ENCODE measurements around the gene NR3C2. TPM values are rescaled to one million over a fixed set of nuclear protein-coding genes. Genes with fewer than 3 reads are reported as not detected.
"Not testable (repeated sequence)": the region's sequence is repeated elsewhere in the genome, so short reads cannot be mapped to it uniquely, and the experiment has no call there.

The NR3C2 gene
- total RNA-seq, 1 experiment from 2014 or later: 1.6 TPM

DNA sequence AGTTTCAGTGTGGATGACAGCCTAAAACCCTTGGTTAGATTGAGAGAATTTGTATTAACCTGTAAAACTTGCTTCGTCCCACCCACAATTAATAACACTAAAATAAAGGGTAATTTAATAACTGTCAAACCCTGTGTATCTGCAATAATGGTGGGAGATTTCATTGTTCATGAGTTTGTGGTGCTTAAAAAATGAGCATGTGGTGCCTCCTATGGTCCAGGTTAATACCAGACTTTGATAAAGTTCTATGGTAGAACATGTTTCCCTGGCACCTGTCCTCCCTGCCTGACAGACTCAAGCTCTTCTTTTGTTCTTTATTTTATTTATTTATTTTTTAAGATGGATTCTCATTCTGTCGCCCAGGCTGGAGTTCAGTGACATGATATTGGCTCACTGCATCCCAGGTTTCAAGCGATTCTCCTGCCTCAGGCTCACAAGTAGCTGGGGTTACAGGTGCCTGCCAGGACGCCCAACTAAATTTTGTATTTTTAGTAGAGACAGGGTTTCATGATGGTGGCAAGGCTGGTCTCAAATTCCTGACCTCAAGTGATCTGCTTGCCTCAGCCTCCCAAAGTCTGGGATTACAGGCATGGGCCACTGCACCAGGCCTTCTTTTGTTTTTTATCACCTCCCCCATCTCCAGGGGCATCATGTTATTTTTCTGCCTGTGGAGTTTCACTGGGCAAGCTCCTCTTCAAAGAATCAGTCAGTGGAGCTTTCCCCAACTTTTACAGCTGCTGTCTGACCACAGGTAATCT, 289.2 kb downstream of the NR3C2 start:
- no peaks in the 10 kb centered on the region for H3K79me2 ChIP-seq (ENCODE audit: low read length)
- H3K27me3 ChIP-seq (ENCODE audit: low read length): peaks cover 3% of the 10 kb centered on the region; the same call in 1 of the 2 replicates
- H3K9me2 ChIP-seq (replicated peaks; ENCODE audit: insufficient read depth, low read length): no peaks in the 10 kb centered on the region
- no peak overlapping the region for H3K9ac ChIP-seq (ENCODE audit: low read length)
- H3K4me2 ChIP-seq (ENCODE audit: low read depth, low read length, poor library complexity, severe bottlenecking): no peak overlapping the region
- H3K27ac ChIP-seq (ENCODE audit: low read length): no peak overlapping the region
- no peaks in the 10 kb centered on the region for H4K20me1 ChIP-seq (ENCODE audit: insufficient read depth, low read depth, low read length)
- no peaks in the 10 kb centered on the region for H3K9me3 ChIP-seq (ENCODE audit: low read length)
- no peak overlapping the region for H2AFZ ChIP-seq (ENCODE audit: low read length)
- H3K36me3 ChIP-seq (ENCODE audit: insufficient read depth, low read length): no peaks in the 10 kb centered on the region
- no peak overlapping the region for H3K4me3 ChIP-seq (ENCODE audit: low read length)
- peak; percentile 65 for DNase-seq
- H3K4me1 ChIP-seq (ENCODE audit: low read length): peaks cover 13% of the 10 kb centered on the region

GRCh38 chr4:148151806-148152205, 290.4 kb downstream of the NR3C2 start:
- Histone ChIP-seq H3K9me2 (replicated peaks; ENCODE audit: insufficient read depth, low read length) (no peaks in the 10 kb centered on the region), H3K79me2 (ENCODE audit: low read length) (no peaks in the 10 kb centered on the region), H3K4me3 (ENCODE audit: low read length) (no peak overlapping the region), H3K9ac (ENCODE audit: low read length) (no peak overlapping the region), H4K20me1 (ENCODE audit: insufficient read depth, low read depth, low read length) (no peaks in the 10 kb centered on the region), H2AFZ (ENCODE audit: low read length) (no peak overlapping the region), H3K36me3 (ENCODE audit: insufficient read depth, low read length) (no peaks in the 10 kb centered on the region), H3K4me2 (ENCODE audit: low read depth, low read length, poor library complexity, severe bottlenecking) (no peak overlapping the region), H3K27me3 (ENCODE audit: low read length) (peaks cover 3% of the 10 kb centered on the region; the same call in 1 of the 2 replicates), H3K9me3 (ENCODE audit: low read length) (no peaks in the 10 kb centered on the region), H3K27ac (ENCODE audit: low read length) (no peak overlapping the region), H3K4me1 (ENCODE audit: low read length) (peaks cover 13% of the 10 kb centered on the region)
- no peak for DNase-seq

DNA sequence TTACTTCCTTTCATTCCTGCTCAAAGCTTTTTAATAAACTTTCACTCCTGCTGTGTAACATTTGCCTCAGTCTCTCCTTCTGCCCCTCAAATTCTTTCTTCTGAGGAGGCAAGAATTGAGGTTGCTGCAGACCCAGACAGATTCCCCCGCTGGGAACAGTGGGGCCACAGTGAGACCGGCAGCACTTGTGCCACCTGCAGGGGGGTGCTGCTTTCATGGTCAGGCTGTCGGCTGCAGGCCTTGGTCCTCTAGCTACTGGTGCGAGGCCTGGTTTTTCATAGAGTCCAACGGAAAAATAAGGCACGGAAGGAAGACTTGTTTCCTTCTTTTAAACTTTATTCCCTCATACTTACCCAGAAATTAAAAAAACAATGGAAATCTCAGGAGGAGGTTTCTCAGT, 296.7 kb downstream of the NR3C2 start:
- H4K20me1 ChIP-seq (ENCODE audit: insufficient read depth, low read depth, low read length): no peaks in the 10 kb centered on the region
- H3K36me3 ChIP-seq (ENCODE audit: insufficient read depth, low read length): no peaks in the 10 kb centered on the region
- H3K9ac ChIP-seq (ENCODE audit: low read length): no peak overlapping the region
- peaks cover 12% of the 10 kb centered on the region for H3K4me1 ChIP-seq (ENCODE audit: low read length)
- H3K27me3 ChIP-seq (ENCODE audit: low read length): peaks cover 3% of the 10 kb centered on the region
- no peaks in the 10 kb centered on the region for H3K9me2 ChIP-seq (replicated peaks; ENCODE audit: insufficient read depth, low read length)
- no peak overlapping the region for H3K4me3 ChIP-seq (ENCODE audit: low read length)
- no peak for DNase-seq
- H2AFZ ChIP-seq (ENCODE audit: low read length): no peak overlapping the region
- no peaks in the 10 kb centered on the region for H3K79me2 ChIP-seq (ENCODE audit: low read length)
- H3K9me3 ChIP-seq (ENCODE audit: low read length): no peaks in the 10 kb centered on the region
- H3K27ac ChIP-seq (ENCODE audit: low read length): no peak overlapping the region
- H3K4me2 ChIP-seq (ENCODE audit: low read depth, low read length, poor library complexity, severe bottlenecking): no peak overlapping the region

DNA sequence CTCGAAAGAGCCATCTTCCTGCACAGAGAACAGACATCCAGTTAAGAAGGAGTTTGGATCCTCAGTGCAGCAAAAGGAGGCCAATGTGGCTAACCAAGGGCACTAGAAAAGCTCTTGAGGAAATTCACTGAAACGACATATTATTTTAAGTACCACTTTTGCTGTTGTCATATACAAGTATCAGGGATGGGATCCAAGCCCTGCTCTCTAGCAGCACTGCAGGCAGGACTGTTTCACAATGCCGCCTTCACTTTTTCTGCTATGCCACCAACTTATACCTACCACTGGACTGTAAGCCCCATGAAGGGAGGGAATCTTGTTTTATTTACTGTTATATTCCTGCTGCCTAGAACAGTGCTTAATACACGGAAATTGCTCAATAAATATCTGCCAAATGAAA, 299.0 kb downstream of the NR3C2 start:
- Histone ChIP-seq H3K27ac (ENCODE audit: low read length) (no peak overlapping the region), H3K9ac (ENCODE audit: low read length) (no peak overlapping the region), H3K4me1 (ENCODE audit: low read length) (no peaks in the 10 kb centered on the region), H3K4me3 (ENCODE audit: low read length) (no peak overlapping the region), H3K27me3 (ENCODE audit: low read length) (no peaks in the 10 kb centered on the region; the same call in 1 of the 2 replicates), H4K20me1 (ENCODE audit: insufficient read depth, low read depth, low read length) (no peaks in the 10 kb centered on the region), H2AFZ (ENCODE audit: low read length) (no peak overlapping the region), H3K9me3 (ENCODE audit: low read length) (no peaks in the 10 kb centered on the region), H3K4me2 (ENCODE audit: low read depth, low read length, poor library complexity, severe bottlenecking) (no peak overlapping the region), H3K9me2 (replicated peaks; ENCODE audit: insufficient read depth, low read length) (no peaks in the 10 kb centered on the region), H3K36me3 (ENCODE audit: insufficient read depth, low read length) (no peaks in the 10 kb centered on the region), H3K79me2 (ENCODE audit: low read length) (no peaks in the 10 kb centered on the region)
- DNase-seq: no peak

GRCh38 chr4:148141501-148141900, 300.7 kb downstream of the NR3C2 start:
- no peaks in the 10 kb centered on the region for H4K20me1 ChIP-seq (ENCODE audit: insufficient read depth, low read depth, low read length)
- H3K9me3 ChIP-seq (ENCODE audit: low read length): no peaks in the 10 kb centered on the region
- no peaks in the 10 kb centered on the region for H3K4me1 ChIP-seq (ENCODE audit: low read length)
- H3K4me2 ChIP-seq (ENCODE audit: low read depth, low read length, poor library complexity, severe bottlenecking): no peak overlapping the region
- no peak overlapping the region for H3K27ac ChIP-seq (ENCODE audit: low read length)
- H2AFZ ChIP-seq (ENCODE audit: low read length): no peak overlapping the region
- H3K9me2 ChIP-seq (replicated peaks; ENCODE audit: insufficient read depth, low read length): no peaks in the 10 kb centered on the region
- no peak for DNase-seq
- H3K27me3 ChIP-seq (ENCODE audit: low read length): no peaks in the 10 kb centered on the region; the same call in 1 of the 2 replicates
- no peak overlapping the region for H3K4me3 ChIP-seq (ENCODE audit: low read length)
- H3K36me3 ChIP-seq (ENCODE audit: insufficient read depth, low read length): no peaks in the 10 kb centered on the region
- no peak overlapping the region for H3K9ac ChIP-seq (ENCODE audit: low read length)
- no peaks in the 10 kb centered on the region for H3K79me2 ChIP-seq (ENCODE audit: low read length)

GRCh38 chr4:148126825-148127224, 315.4 kb downstream of the NR3C2 start:
- Histone ChIP-seq H3K4me1 (ENCODE audit: low read length) (no peaks in the 10 kb centered on the region), H3K27ac (ENCODE audit: low read length) (no peak overlapping the region), H3K9me2 (replicated peaks; ENCODE audit: insufficient read depth, low read length) (no peaks in the 10 kb centered on the region), H4K20me1 (ENCODE audit: insufficient read depth, low read depth, low read length) (no peaks in the 10 kb centered on the region), H3K9ac (ENCODE audit: low read length) (no peak overlapping the region), H3K9me3 (ENCODE audit: low read length) (no peaks in the 10 kb centered on the region), H3K79me2 (ENCODE audit: low read length) (no peaks in the 10 kb centered on the region), H3K27me3 (ENCODE audit: low read length) (no peaks in the 10 kb centered on the region; the same call in 1 of the 2 replicates), H2AFZ (ENCODE audit: low read length) (no peak overlapping the region), H3K36me3 (ENCODE audit: insufficient read depth, low read length) (no peaks in the 10 kb centered on the region), H3K4me2 (ENCODE audit: low read depth, low read length, poor library complexity, severe bottlenecking) (no peak overlapping the region), H3K4me3 (ENCODE audit: low read length) (no peak overlapping the region)
- no peak for DNase-seq

DNA sequence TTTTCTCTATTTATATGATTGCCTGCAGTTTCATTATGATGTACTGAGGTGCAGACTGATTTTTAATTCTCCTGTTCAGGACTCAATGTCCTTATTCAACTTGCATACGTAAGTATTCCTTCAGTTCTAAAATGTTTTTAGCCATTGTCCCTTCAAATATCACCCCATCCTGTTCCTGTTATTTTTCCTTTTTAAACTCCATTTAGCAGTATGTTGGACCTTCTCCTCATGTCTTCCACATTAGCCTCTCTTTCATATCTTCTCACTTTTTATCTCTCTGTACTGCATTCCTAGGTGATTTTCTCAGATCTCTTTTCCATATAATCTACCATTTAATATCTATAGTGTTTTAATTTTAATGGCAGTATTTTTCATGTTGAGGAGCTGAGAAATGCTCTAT, 317.7 kb downstream of the NR3C2 start:
- H3K4me2 ChIP-seq (ENCODE audit: low read depth, low read length, poor library complexity, severe bottlenecking): no peak overlapping the region
- no peak overlapping the region for H3K27ac ChIP-seq (ENCODE audit: low read length)
- no peaks in the 10 kb centered on the region for H3K36me3 ChIP-seq (ENCODE audit: insufficient read depth, low read length)
- no peaks in the 10 kb centered on the region for H3K4me1 ChIP-seq (ENCODE audit: low read length)
- H3K79me2 ChIP-seq (ENCODE audit: low read length): no peaks in the 10 kb centered on the region
- H3K9me2 ChIP-seq (replicated peaks; ENCODE audit: insufficient read depth, low read length): no peaks in the 10 kb centered on the region
- no peak overlapping the region for H3K9ac ChIP-seq (ENCODE audit: low read length)
- DNase-seq: no peak
- H4K20me1 ChIP-seq (ENCODE audit: insufficient read depth, low read depth, low read length): no peaks in the 10 kb centered on the region
- H2AFZ ChIP-seq (ENCODE audit: low read length): no peak overlapping the region
- no peaks in the 10 kb centered on the region; the same call in 1 of the 2 replicates for H3K27me3 ChIP-seq (ENCODE audit: low read length)
- H3K4me3 ChIP-seq (ENCODE audit: low read length): no peak overlapping the region
- H3K9me3 ChIP-seq (ENCODE audit: low read length): no peaks in the 10 kb centered on the region

- not testable (repeated sequence) for H3K4me1 ChIP-seq (ENCODE audit: low read length); H3K27me3 ChIP-seq (ENCODE audit: low read length); H3K36me3 ChIP-seq (ENCODE audit: insufficient read depth, low read length); H3K9me3 ChIP-seq (ENCODE audit: low read length); H3K9me2 ChIP-seq (replicated peaks; ENCODE audit: insufficient read depth, low read length); H3K27ac ChIP-seq (ENCODE audit: low read length); H3K4me3 ChIP-seq (ENCODE audit: low read length); H2AFZ ChIP-seq (ENCODE audit: low read length); H3K79me2 ChIP-seq (ENCODE audit: low read length); H3K9ac ChIP-seq (ENCODE audit: low read length); H3K4me2 ChIP-seq (ENCODE audit: low read depth, low read length, poor library complexity, severe bottlenecking); H4K20me1 ChIP-seq (ENCODE audit: insufficient read depth, low read depth, low read length); DNase-seq
These were observed 319.1 kb downstream of the NR3C2 start for GRCh38 chr4:148123161-148123560.
